K562 (cell line): ENCODE results near the gene THAP8. TPM values are rescaled to one million over a fixed set of nuclear protein-coding genes. Genes with fewer than 3 reads are reported as not detected.

Experiments
- ATF1 ChIP-seq, 2 experiments: fragments of 450-650 bp in 1 of 2; IDR thresholded peaks; 2 replicates each; pipeline ENCODE4 v1.6.1; 2016; ENCODE audit warnings: missing compliant biosample characterization in 1 of 2, missing genetic modification characterization in 1 of 2
- ATF2 ChIP-seq: sonication (generic); formaldehyde crosslinking; IDR thresholded peaks from 2 replicates; pipeline ENCODE4 v1.8.1; 2022; ENCODE audit warnings: missing genetic modification reagents
- CREBBP ChIP-seq: IDR thresholded peaks from one replicate; pipeline ENCODE4 v1.6.1; 2012; ENCODE audit warnings: low read depth, mild to moderate bottlenecking, control low read depth, inconsistent platforms, low read length
- DNMT1 ChIP-seq: fragments of 450-650 bp; IDR thresholded peaks from 2 replicates; pipeline ENCODE4 v1.6.1; 2016; ENCODE audit warnings: antibody characterized with exemption, mild to moderate bottlenecking
- DPF2 ChIP-seq: fragments of 450-650 bp; IDR thresholded peaks from 2 replicates; pipeline ENCODE4 v1.6.1; 2016
- E2F4 ChIP-seq: sonication (generic); formaldehyde crosslinking; IDR thresholded peaks from 2 replicates; pipeline ENCODE4 v1.8.0; 2022; ENCODE audit warnings: mild to moderate bottlenecking, low read depth, missing genetic modification reagents
- KLF10 ChIP-seq: fragments of 250-450 bp; sonication (Bioruptor Pico); IDR thresholded peaks from 2 replicates; pipeline ENCODE4 v1.6.1; 2021; ENCODE audit warnings: matching md5 sums
- LCOR ChIP-seq: sonication (generic); formaldehyde crosslinking; IDR thresholded peaks from 2 replicates; pipeline ENCODE4 v1.8.0; 2022; ENCODE audit warnings: mild to moderate bottlenecking, missing genetic modification reagents
- MXD1 ChIP-seq: fragments of 250-450 bp; sonication (Bioruptor Pico); IDR thresholded peaks from 2 replicates; pipeline ENCODE4 v1.8.0; 2021; ENCODE audit warnings: borderline replicate concordance, mild to moderate bottlenecking, moderate library complexity; ENCODE audit not compliant: poor library complexity, severe bottlenecking
- POLR2A ChIP-seq: fragments of 450-650 bp; conservative IDR thresholded peaks from 2 replicates; pipeline ENCODE4 v1.6.1; 2016
- POLR2H ChIP-seq: IDR thresholded peaks from 2 replicates; pipeline ENCODE4 v1.6.1; 2016; ENCODE audit warnings: missing genetic modification characterization, low read depth, mild to moderate bottlenecking, control low read depth, missing compliant biosample characterization, moderate library complexity
- POLR3A ChIP-seq: IDR thresholded peaks from 2 replicates; pipeline ENCODE4 v1.6.1; 2011; ENCODE audit warnings: borderline replicate concordance, mild to moderate bottlenecking, moderate library complexity; ENCODE audit not compliant: insufficient read length, insufficient read depth; ENCODE audit errors: extremely low read depth
- RBM14 ChIP-seq: fragments of 200-400 bp; formaldehyde crosslinking; IDR thresholded peaks from 2 replicates; pipeline ENCODE4 v1.6.1; 2018; ENCODE audit warnings: low read depth, mild to moderate bottlenecking, low read length, moderate library complexity, borderline replicate concordance; ENCODE audit not compliant: insufficient read depth
- RNF219 ChIP-seq: fragments of 250-450 bp; sonication (Bioruptor Pico); IDR thresholded peaks from 2 replicates; pipeline ENCODE4 v1.5.0; 2022; ENCODE audit warnings: mild to moderate bottlenecking
- USF2 ChIP-seq: sonication (generic); formaldehyde crosslinking; IDR thresholded peaks from 2 replicates; pipeline ENCODE4 v1.5.0; 2020; ENCODE audit warnings: missing genetic modification reagents
- ZBTB1 ChIP-seq: sonication (generic); formaldehyde crosslinking; IDR thresholded peaks from 2 replicates; pipeline ENCODE4 v1.8.1; 2023; ENCODE audit warnings: missing genetic modification reagents, low read depth, mild to moderate bottlenecking, borderline replicate concordance
- ZNF449 ChIP-seq: fragments of 250-450 bp; sonication (Bioruptor Pico); IDR thresholded peaks from 2 replicates; pipeline ENCODE4 v1.8.0; 2022; ENCODE audit warnings: moderate library complexity, mild to moderate bottlenecking, inconsistent platforms
- ZNF76 ChIP-seq: fragments of 250-450 bp; sonication (Bioruptor Pico); IDR thresholded peaks from 2 replicates; pipeline ENCODE4 v1.4.0; 2020; ENCODE audit warnings: mild to moderate bottlenecking, moderate library complexity, borderline replicate concordance
- polyA plus RNA-seq, 8 experiments: library from polyadenylated mRNA; depleted of rRNA in 4 of 8; stranded (reverse) in 5 of 8; unstranded in 3 of 8; fragments of >200 nt; fragmentation: Nextera tagmentation in 2 of 8; fragmentation: Illumina TruSeq in 1 of 8; extraction: Ambion mirVana in 2 of 8; extraction: Trizol in 1 of 8; gene quantifications; 2 replicates each; pipeline versions ENCODE4 v1.2.1 to v1.2.3, GENCODE V29; 2011 to 2014; ENCODE audit warnings: inconsistent platforms in 1 of 8, missing spikeins in 1 of 8
- total RNA-seq, 7 experiments: library from RNA; depleted of rRNA in 6 of 7; stranded (reverse); fragments of >200 nt in 6 of 7; fragmentation: Illumina TruSeq in 2 of 7; extraction: Trizol in 2 of 7; gene quantifications; 2 replicates each; pipeline versions ENCODE4 v1.2.1 to v1.2.3, GENCODE V29; 2011 to 2021; ENCODE audit warnings: low replicate concordance in 1 of 7

The THAP8 gene
- total and polyA plus RNA-seq, 9 of the 15 experiments (the other 6 are each of a cell fraction or from before 2014, with no cell fraction given) = 0.11 to 2.0 (median 0.94) TPM

- no peak for TF ChIP-seq ZNF449
- no peak for TF ChIP-seq RBM14
- no peak for TF ChIP-seq ZBTB1 (CRISPR knock-in tag)
- peak; percentile 89 for TF ChIP-seq POLR2A
- no peak for TF ChIP-seq ZNF76 (CRISPR knock-in tag)
- TF ChIP-seq KLF10 (CRISPR knock-in tag) = no peak
- TF ChIP-seq E2F4 (CRISPR knock-in tag) = peak; percentile 69; the same call in 1 of the 2 replicates
- no peak for TF ChIP-seq DNMT1
- no peak for TF ChIP-seq RNF219 (CRISPR knock-in tag)
- TF ChIP-seq DPF2 = no peak; the same call in 1 of the 2 replicates
- TF ChIP-seq USF2 = no peak
- 0 out of 2 replicates have a peak, but pooled peaks have one; percentile 12 for TF ChIP-seq ATF1 (CRISPR knock-in tag; IDR thresholded peaks at IDR 0.05)
- peak; percentile 94 for TF ChIP-seq ATF1 (tag; IDR thresholded peaks at IDR 0.05)
- TF ChIP-seq LCOR (CRISPR knock-in tag) = no peak
- no peak for TF ChIP-seq POLR3A
- no peak for TF ChIP-seq MXD1 (CRISPR knock-in tag)
- TF ChIP-seq ATF2 (CRISPR knock-in tag) = no peak
- TF ChIP-seq POLR2H = peak; percentile 59; the same call in 1 of the 2 replicates
- no peak for TF ChIP-seq CREBBP
Observed at GRCh38 chr19:36014012-36014924, 39.8 kb downstream of the THAP8 start, which contains the start of gene ALKBH6 (continued).
